ENCODE data around the gene PLCH1. TPM values are rescaled to one million over a fixed set of nuclear protein-coding genes. Genes with fewer than 3 reads are reported as not detected.

Gene PLCH1
- total RNA-seq, 1 experiment from 2014 or later: 13.4 TPM

DNA sequence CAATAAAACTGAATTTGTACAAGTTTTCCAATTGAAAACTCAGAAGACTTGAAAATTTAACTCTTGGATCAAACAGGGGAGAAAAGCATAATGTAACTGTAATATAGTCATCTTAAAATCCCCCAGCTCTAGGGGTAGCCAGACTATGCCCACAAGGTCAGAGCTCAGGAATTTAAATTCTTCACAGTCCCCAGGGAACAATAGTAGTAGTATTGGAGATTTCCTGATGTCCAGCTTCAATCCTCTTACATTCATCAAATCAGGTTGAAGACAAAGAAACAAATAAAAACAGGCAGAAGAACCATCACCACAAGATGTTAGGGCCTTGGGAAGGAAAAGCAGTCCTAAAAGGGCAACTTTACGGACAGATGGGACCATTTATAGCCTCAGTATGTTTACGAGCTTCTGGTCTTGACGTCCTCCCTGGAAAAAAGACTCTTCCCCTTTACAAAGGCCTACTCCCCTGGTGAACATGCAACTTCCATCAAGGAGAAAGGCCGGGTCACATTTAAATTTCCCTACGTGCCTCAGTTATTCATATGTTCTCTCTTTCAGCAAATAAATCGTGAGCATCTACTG lies 96.8 kb downstream of the PLCH1 start:
- Mint-ChIP-seq H3K27ac (ENCODE audit: unreplicated experiment) (no peak overlapping the region), H3K4me3 (ENCODE audit: low read depth, unreplicated experiment) (no peak overlapping the region), H3K4me1 (ENCODE audit: low read depth, unreplicated experiment) (no peaks in the 10 kb centered on the region), H3K9me3 (ENCODE audit: low read depth, unreplicated experiment) (no peaks in the 10 kb centered on the region), H3K36me3 (ENCODE audit: insufficient read depth, unreplicated experiment) (no peaks in the 10 kb centered on the region), H3K27me3 (ENCODE audit: unreplicated experiment) (no peaks in the 10 kb centered on the region)
- TF ChIP-seq, protein P1, sequence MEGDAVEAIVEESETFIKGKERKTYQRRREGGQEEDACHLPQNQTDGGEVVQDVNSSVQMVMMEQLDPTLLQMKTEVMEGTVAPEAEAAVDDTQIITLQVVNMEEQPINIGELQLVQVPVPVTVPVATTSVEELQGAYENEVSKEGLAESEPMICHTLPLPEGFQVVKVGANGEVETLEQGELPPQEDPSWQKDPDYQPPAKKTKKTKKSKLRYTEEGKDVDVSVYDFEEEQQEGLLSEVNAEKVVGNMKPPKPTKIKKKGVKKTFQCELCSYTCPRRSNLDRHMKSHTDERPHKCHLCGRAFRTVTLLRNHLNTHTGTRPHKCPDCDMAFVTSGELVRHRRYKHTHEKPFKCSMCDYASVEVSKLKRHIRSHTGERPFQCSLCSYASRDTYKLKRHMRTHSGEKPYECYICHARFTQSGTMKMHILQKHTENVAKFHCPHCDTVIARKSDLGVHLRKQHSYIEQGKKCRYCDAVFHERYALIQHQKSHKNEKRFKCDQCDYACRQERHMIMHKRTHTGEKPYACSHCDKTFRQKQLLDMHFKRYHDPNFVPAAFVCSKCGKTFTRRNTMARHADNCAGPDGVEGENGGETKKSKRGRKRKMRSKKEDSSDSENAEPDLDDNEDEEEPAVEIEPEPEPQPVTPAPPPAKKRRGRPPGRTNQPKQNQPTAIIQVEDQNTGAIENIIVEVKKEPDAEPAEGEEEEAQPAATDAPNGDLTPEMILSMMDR (IDR thresholded peaks at IDR 0.05; ENCODE audit: unreplicated experiment): no peak
- no TSS peak for BruUV-seq (replicated peaks)
- DNase-seq: no peak
- intact Hi-C loops (cut with micrococcal nuclease; ENCODE audit: unreplicated experiment): no loop called here
- CTCF ChIA-PET: interaction anchor here (1.1 kb wide), 1 partner anchor 16 kb away, joined by 4 read pairs; no protein-coding TSS in a partner anchor

DNA sequence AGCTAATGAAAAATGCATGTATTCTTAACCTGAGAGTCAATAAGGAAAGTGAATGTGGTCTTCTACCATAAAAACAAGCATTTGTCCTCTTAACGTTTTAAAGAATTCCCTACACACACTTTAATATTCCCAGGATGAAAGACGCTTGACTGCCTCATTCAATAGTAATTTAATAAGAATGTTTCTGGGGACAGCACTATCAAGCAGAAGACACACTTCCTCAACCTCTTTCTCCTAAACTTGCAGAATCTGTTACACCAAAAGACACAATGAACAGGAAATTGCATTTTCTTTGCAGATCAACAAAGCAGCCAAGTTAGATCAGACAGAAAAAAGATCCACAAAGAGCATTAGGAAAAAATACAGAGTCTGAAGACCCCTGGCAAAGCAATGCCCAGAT lies 97.7 kb downstream of the PLCH1 start:
- no peak for DNase-seq
- Mint-ChIP-seq H3K9me3 (ENCODE audit: low read depth, unreplicated experiment) (no peaks in the 10 kb centered on the region), H3K4me1 (ENCODE audit: low read depth, unreplicated experiment) (no peaks in the 10 kb centered on the region), H3K27me3 (ENCODE audit: unreplicated experiment) (no peaks in the 10 kb centered on the region), H3K4me3 (ENCODE audit: low read depth, unreplicated experiment) (no peak overlapping the region), H3K27ac (ENCODE audit: unreplicated experiment) (no peak overlapping the region), H3K36me3 (ENCODE audit: insufficient read depth, unreplicated experiment) (no peaks in the 10 kb centered on the region)
- intact Hi-C loops (cut with micrococcal nuclease; ENCODE audit: unreplicated experiment): no loop called here
- CTCF ChIA-PET: interaction anchor here (0.5 to 0.9 kb wide), 2 partner anchors 25 to 55 kb away, joined by 3 read pairs; no protein-coding TSS in a partner anchor
- BruUV-seq (replicated peaks): no TSS peak
- TF ChIP-seq, protein P1 (IDR thresholded peaks at IDR 0.05; ENCODE audit: unreplicated experiment): no peak

DNA sequence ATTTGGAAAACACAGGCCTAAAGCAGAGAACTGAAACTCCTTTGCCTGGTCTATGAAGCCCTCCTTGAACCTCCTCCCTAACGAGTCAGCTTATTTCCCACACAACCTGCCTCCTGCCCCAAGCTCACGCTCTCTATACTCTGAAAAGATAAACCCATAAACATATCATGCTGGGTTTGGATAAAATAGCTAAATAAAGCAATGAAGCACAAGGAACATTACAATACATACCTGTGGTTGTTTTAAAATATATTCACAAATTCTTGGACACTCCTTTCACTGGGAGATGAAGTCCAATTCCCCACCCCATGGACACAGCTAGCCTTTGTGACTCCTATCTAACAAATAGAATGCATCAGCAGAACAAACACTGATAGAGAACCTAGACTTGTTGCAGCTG lies 98.2 kb downstream of the PLCH1 start:
- CTCF ChIA-PET: interaction anchor here (0.5 to 0.9 kb wide), 3 partner anchors 55 to 586 kb away, joined by 3 read pairs; partner anchors contain the start of gene C3orf33
- Mint-ChIP-seq H3K4me3 (ENCODE audit: low read depth, unreplicated experiment) (no peak overlapping the region), H3K9me3 (ENCODE audit: low read depth, unreplicated experiment) (no peaks in the 10 kb centered on the region), H3K27ac (ENCODE audit: unreplicated experiment) (no peak overlapping the region), H3K27me3 (ENCODE audit: unreplicated experiment) (no peaks in the 10 kb centered on the region), H3K4me1 (ENCODE audit: low read depth, unreplicated experiment) (no peaks in the 10 kb centered on the region), H3K36me3 (ENCODE audit: insufficient read depth, unreplicated experiment) (no peaks in the 10 kb centered on the region)
- no TSS peak for BruUV-seq (replicated peaks)
- intact Hi-C loops (cut with micrococcal nuclease; ENCODE audit: unreplicated experiment): no loop called here
- DNase-seq: no peak
- TF ChIP-seq, protein P1 (IDR thresholded peaks at IDR 0.05; ENCODE audit: unreplicated experiment): no peak

DNA sequence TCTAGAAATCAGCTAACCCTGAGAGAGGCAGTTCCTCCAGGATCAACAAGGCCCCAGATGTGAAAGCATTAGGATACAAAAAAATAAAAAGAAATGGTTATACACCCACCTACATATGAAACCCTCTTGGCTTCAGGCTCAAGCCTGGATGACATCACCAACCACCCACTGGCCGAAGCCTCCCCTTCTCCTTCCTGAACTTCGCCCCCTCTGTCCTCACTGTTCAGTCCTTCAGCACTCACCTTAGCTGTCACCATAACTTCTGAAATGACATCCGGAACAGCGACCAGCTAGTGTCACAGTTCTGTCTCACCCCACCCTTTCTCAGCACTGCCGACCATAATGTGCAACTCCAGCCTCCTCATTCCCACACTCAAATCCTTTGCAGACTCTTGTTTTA lies 98.7 kb downstream of the PLCH1 start:
- TF ChIP-seq, protein P1 (IDR thresholded peaks at IDR 0.05; ENCODE audit: unreplicated experiment): no peak

More for the DNA sequence above, 98.7 kb downstream of the PLCH1 start:
- BruUV-seq (replicated peaks): no TSS peak
- Mint-ChIP-seq H3K4me3 (ENCODE audit: low read depth, unreplicated experiment) (no peak overlapping the region), H3K27ac (ENCODE audit: unreplicated experiment) (no peak overlapping the region), H3K27me3 (ENCODE audit: unreplicated experiment) (no peaks in the 10 kb centered on the region), H3K36me3 (ENCODE audit: insufficient read depth, unreplicated experiment) (no peaks in the 10 kb centered on the region), H3K9me3 (ENCODE audit: low read depth, unreplicated experiment) (no peaks in the 10 kb centered on the region), H3K4me1 (ENCODE audit: low read depth, unreplicated experiment) (no peaks in the 10 kb centered on the region)
- no peak for DNase-seq
- CTCF ChIA-PET: interaction anchor here (0.5 to 0.7 kb wide), 2 partner anchors 159 to 585 kb away, joined by 3 read pairs; partner anchors contain the start of gene C3orf33
- intact Hi-C loops (cut with micrococcal nuclease; ENCODE audit: unreplicated experiment): no loop called here

Data from Calu3 (cell line).